ENCODE measurements around the gene FTO. TPM values are rescaled to one million over a fixed set of nuclear protein-coding genes. Genes with fewer than 3 reads are reported as not detected.
"Not testable (repeated sequence)": the region's sequence is repeated elsewhere in the genome, so short reads cannot be mapped to it uniquely, and the experiment has no call there.

Gene FTO
- total RNA-seq, 1 donor from 2014 or later = 97.3 TPM

DNA sequence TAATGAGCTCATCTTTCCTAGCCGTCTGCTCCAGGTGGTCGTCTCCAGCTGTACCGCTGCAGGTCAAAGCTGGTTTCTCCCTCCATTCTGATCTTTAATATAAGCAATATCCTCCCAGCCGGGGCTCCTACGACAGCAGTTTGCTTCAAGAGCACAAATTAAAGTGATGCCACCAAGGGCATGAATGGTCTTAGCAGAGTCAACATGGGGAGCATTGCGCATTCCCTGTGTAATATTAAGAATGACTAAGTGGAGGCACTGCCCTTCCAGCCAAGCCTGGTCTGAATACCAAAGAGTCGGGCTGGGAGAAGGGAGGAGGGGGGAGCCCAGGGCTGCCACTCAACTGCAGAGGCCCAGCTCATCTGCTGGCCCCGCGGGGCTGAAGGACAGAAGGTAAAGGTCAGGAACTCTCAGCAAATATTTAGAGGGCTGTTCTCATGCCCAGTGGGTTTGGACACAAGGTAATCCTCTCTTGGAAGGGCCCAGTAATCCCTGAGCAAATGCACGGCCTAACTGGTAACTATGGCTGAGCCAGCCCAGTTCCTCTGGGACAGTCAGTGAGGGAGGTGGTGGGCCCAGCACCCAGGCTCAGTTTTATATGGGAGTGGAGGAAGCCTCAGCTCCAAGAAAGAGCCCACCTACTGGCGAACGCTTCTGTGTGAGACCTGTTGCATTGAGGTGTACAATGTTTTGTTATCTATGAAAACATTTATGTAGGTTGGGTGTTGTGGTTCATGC lies 461.4 kb downstream of the FTO start:
- DNase-seq (ENCODE audit: extremely low read depth, low read depth, low spot score) = no peak

DNA sequence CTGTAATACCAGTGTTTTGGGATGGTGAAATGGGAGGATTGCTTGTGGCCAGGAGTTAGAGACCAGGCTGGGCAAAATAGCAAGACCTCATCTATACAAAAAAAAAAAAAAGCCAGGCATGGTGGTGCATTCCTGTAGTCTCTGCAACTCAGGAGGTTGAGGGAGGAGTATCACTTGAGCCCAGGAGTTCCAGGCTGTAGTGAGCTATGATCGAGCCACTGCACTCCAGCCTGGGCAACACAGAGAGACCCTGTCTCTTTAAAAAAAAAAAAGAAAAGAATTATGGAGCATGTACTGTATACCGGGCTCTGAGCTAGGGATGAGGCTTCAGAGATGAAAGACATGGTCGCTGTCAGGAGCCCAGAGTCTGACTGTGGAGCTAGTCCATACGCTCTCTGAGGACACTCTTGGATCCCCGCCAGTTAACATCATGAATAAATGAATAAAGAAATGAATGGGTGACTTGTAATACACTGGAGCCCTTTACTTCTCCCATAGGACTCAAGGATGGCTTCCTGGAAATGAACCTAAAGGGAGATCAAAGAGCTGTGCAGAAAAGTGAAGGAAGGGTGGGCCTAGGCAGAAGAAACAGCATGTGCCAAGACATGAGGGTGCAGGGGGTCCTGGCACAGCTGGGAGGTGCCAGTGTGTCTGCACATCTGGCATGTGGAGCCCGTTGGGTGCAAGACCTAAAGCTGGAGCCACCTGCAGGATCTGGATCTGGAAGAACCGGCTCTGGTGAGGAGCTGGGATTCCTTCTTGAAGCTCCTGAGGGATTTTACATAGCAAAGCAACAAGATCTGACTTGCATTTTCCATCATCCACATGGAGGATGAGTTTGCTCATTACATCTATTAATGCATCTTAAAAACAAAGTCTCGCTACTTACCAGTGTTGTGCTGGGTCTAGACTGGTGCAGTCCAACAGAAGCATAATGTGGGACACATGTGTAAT lies 462.2 kb downstream of the FTO start:
- no peak for DNase-seq (ENCODE audit: extremely low read depth, low read depth, low spot score)

DNA sequence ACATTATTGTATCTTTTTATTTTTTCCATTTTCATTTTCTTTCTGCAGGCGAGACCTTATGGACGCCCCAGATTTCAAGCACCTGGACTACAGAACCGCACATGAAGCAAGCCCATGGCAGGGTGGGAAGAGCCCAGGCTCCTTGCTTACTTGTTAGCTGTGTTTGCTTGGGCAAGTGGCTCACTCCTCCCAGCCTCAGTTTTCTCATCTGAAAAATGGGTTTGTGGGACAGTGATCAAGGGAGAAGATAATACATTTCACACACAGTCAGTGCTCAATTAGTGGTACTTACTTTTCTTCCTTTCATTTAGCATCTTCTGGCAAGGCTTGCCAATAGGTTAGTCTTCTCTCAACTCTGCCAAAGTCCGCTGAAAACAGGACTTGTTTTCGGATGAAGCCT lies 465.2 kb downstream of the FTO start:
- no peak for DNase-seq (ENCODE audit: extremely low read depth, low read depth, low spot score)

DNA sequence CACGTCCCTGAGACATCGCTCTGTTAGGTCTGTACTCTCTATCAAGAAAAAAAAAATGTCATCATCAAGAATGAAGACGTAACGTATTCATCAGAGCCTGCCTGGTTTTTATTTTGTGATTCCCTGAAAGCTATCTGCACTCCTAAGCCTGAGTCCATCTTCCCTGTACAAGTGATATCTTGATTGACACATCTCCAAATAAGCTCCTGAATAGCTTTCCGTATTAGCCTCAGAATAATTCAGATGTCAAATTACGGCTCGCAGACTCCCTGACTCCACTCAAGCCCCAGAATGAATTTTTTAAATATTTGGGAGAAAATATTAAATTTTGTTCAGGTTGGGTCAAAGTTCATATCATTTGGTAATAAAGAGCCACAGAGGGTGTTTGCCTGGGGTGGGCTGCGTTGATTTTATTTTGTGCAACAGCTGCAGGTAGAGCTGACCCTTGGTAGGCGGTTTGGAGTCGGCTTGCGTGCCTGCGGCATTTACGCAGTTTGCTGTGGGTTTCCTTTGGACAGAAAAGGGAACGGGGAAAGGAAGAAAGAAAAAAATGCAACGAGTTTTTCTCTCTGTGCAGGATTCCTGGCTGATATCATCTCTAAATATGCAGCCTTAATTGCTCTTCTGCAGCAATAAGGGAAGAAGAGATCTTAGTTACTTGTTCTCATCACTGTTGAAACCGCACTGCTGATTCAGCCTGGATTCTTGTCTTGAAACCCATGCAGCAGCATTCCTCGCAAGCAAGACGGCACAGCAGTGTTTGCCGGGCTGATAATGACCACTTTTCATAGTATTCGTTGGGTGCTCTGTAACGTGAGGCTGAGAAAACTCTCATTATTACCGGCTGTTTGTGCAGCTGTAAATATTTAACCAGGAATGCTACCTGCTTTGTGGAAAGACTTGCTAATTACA lies 467.9 kb downstream of the FTO start:
- no peak for DNase-seq (ENCODE audit: extremely low read depth, low read depth, low spot score)

DNA sequence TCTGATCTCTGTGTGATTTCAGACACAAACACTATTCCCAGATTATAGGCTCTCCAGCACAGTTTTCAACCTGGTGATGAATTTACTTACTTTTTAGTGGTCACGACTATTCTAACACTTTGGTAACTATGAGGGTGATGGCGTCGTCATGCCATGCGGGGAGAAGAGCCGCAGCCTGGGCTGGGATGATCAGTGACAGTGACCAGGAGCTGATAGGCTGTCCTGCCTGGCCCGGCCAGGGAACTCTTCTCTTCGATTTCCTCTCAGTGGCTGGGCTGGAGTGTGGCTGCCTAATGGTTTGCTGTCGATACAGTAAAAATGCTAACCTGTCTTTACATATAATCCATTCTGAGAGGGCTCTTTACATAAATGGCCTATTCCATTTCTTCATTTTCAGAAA lies 469.5 kb downstream of the FTO start:
- DNase-seq (ENCODE audit: extremely low read depth, low read depth, low spot score) = no peak

DNA sequence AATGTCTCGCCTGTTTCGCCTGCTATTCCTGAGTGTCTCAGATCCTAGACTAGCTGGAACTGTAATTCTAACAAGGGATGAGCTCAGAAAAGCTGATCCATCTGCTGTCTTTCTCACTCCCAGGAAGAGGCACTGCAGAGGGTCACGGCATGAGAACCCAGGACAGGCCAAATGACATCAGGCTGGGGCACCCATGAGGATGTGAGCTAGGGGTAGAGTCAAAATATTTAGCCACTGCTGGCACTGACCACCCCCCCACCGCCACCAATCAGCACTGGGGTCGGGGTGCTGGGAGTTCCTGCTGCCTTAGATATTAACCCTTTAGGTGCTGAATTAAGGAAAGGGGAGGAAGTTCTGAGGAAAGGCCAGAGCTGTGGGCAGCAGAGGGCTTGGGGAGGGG lies 470.2 kb downstream of the FTO start:
- DNase-seq (ENCODE audit: extremely low read depth, low read depth, low spot score) = no peak

DNA sequence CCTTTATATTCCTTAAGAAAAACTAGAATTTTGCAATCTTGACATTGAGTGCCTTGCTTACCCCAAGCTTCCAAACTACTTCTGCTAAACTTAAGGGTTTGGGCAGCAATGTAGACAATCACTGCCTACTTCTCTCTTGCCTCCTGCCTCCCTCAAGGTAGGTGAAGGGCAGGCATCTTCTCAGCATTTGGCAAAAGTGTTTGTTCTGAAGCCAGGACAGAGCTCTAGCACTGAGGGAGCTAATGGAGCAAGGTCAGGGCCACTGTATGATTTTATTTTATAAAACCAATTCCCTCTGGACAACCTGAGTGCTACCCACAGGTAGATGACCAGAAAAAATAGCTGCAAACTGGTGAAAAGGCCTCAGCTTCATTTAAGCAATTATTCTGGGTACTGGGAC lies 470.8 kb downstream of the FTO start:
- no peak for DNase-seq (ENCODE audit: extremely low read depth, low read depth, low spot score)

DNA sequence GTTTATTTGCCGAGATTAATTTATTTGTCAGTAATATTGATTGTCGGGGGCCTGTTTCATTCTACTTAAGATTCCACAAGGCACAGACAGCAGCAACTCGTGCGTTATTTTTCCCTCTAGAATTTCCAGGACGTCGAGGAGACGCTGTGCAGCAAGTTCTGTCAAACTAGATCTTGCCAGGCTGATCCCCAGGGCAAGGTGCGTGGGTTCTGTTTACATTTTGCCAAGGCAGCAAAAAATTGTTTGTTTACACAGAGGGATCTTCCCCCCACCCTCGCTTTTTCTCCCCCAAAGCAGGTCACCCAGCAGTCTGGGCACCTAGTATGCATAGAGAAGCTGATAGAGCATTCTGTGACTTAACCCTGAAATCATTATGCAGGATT lies 471.2 kb downstream of the FTO start:
- DNase-seq (ENCODE audit: extremely low read depth, low read depth, low spot score) = no peak

DNA sequence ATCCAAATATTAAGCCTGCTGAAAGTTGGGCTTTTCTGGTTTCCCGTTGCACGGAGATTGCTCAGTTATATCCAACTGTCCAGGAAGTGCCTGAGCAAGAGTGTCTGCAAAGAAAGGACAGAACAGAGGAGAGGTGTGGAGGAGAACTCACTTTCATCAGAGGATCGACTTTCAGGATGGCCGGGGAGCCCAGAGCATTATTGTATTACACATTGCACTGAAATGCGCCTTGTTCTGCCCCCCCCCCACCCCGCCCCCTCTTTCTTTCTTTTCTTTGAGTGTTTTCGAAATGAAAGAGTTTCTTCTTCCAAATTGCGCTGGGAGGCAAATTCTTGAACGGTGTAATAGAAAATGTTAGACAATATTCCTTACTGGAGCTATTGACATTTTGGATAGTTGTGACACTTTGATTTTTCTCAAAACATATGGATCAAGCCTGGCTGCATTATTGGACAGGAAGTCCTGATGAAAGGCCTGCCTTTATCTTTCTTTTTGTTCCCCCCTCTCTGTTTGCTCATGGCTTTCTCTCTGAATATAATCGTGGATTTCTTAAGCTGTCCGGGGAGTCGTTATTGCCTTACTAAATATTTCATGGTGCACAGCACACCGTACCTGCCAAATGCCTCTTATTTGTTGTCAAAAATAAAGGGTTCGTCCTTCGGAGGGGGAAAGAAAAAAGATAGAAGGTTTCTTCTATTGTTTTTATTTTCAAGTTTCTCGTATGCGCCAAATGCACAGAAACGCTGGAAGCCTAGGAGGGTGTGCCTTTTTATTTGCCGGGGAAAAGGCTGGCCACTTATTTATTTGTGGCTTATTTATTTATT lies 471.8 kb downstream of the FTO start:
- DNase-seq (ENCODE audit: extremely low read depth, low read depth, low spot score) = no peak

DNA sequence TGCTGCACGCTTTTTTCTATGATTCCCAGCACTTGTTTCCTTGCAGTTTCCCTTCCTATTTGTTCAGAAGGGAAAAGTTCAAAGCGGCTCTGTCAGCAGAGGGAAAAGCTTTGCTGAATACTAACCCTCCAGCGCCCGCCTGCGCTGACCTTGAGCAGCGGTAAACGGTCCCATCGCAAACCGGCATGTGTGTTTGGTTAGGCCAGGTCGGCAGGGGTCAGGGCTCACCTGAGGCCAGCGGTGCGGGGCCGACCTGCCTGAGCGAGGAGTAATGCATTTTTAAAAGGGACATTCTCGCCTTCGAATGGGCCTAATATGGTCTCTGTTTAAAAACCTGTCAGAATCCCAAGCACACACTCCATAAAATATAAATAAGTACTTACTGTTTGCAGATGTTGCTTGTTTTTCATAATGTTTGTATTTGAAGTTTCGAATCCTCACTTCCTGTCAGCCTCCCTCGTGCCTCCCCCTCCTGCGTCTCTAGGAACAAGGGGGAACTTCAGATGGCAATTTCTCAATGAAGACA lies 472.5 kb downstream of the FTO start:
- DNase-seq (ENCODE audit: extremely low read depth, low read depth, low spot score) = no peak

DNA sequence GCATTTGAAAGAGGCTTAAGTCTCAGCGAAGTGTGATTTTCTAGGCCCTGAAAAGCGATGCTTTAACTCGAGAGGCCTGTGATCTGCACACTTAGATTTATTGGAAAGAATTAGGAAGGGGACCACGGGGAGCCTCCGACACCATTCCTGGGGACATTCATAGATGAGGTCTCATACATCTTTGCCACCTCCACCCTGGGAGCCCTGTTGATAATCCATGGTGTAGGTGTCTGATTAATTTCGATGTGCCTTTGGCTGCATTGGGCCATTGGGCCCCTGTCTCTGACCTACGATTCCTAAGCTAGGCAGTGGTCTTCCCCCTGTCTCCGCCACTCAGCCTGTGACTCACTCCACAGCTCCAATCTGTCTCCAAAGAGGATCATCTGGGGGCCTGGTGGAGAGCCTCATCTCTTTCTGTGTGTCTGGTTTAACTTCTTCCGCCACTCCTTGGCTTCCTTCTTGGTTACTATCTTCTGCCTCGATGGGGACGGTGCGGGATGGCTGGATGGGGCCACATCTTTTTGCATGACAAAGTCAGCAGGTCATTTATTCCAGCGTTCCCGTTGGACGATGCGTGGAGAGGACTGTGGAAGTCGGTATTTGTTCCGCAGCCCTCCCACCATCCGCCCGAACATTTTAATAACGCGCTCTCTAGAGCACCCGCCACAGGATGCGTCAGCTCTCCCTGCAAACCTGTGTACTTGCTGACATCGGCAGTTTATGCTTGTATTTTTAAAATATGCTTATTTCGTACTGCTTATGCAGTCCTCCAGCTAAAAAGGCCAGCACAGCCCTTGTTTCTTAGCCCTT lies 473.3 kb downstream of the FTO start:
- no peak for DNase-seq (ENCODE audit: extremely low read depth, low read depth, low spot score)

- no peak for DNase-seq (ENCODE audit: extremely low read depth, low read depth, low spot score)
Measured at GRCh38 chr16:54177862-54178477, 474.0 kb downstream of the FTO start.

DNA sequence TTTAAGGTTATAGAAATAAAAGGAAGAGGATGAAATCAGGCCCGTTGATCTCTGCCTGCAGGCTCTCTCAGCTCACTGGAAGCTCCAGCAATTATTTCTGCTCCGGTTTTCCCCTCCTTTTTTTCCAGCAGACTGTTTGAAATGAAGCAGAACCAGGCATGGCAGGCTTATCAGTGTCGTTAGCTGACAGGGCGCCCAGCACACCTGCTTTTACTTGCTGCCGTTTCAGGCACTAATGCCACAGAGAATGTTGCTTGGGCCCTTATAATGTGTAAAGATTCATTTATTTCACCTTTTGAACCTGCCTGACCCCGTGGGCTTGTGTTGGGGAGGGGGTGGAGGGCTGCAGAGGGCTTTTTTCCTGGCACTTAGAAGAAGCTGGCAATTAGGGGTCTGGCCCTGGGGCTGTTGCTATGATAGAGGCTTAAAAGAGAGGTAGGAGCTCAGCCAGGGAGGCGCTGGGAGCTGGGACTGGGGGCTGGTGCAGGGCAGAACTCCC lies 474.6 kb downstream of the FTO start:
- no peak for DNase-seq (ENCODE audit: extremely low read depth, low read depth, low spot score)

- no peak for DNase-seq (ENCODE audit: extremely low read depth, low read depth, low spot score)
Measured at GRCh38 chr16:54180421-54181359, 476.7 kb downstream of the FTO start.

GRCh38 chr16:54181683-54182329 lies 477.9 kb downstream of the FTO start:
- DNase-seq (ENCODE audit: extremely low read depth, low read depth, low spot score) = not testable (repeated sequence)

GRCh38 chr16:54185045-54185444 lies 481.1 kb downstream of the FTO start:
- no peak for DNase-seq (ENCODE audit: extremely low read depth, low read depth, low spot score)

- DNase-seq (ENCODE audit: extremely low read depth, low read depth, low spot score) = no peak
Measured at GRCh38 chr16:54191163-54191562, 487.2 kb downstream of the FTO start.
